ENCODE results near the gene TMCO4.

The TMCO4 gene

GRCh38 chr1:19750101-19750881 lies 49.4 kb downstream of the TMCO4 start:
- no peak for DNase-seq (ENCODE audit: low read depth, low spot score)

DNA sequence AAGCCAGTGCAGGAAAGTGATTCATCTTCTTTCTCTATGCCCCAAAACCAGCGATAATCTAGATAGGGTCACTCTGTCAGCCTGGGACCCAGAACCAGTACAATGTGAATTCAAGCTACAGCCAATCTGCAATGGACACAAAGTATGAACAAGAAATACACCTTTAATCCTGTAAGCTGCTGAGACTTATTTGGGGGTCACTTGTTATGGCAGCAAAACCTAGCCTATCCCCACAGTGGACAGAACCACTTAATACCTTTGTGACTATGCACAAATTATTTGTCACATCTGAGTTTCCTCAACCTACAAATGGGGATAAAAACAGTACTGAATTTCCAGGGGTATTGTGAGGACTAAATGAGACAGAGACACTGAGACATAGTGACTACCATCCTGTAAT lies 50.0 kb downstream of the TMCO4 start:
- no peak for DNase-seq (ENCODE audit: low read depth, low spot score)

GRCh38 chr1:19747761-19748160 lies 52.0 kb downstream of the TMCO4 start:
- no peak for DNase-seq (ENCODE audit: low read depth, low spot score)

DNA sequence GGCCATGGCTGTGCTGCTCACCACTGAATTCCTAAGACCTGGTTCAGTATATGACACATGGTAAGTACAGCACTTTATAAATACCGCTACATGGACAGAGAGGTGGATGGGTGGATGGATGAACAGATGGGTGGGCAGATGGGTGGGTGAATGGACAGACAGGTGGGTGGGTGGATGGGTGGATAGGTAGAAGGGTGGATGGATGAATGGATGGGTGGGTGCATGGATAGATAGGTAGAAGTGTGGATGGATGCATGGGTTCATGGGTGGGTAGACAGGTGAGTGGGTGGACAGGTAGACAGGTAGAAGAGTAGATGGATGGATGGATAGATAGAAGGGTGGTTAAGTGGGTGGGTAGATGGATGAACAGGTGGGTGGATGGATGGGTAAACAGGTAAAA lies 54.8 kb downstream of the TMCO4 start:
- DNase-seq (ENCODE audit: low read depth, low spot score) = no peak

GRCh38 chr1:19744335-19744743 lies 55.4 kb downstream of the TMCO4 start:
- DNase-seq (ENCODE audit: low read depth, low spot score) = no peak

GRCh38 chr1:19743793-19744192 lies 55.9 kb downstream of the TMCO4 start:
- DNase-seq (ENCODE audit: low read depth, low spot score) = no peak

- no peak for DNase-seq (ENCODE audit: low read depth, low spot score)
Measured at GRCh38 chr1:19743180-19743579, 56.5 kb downstream of the TMCO4 start.

DNA sequence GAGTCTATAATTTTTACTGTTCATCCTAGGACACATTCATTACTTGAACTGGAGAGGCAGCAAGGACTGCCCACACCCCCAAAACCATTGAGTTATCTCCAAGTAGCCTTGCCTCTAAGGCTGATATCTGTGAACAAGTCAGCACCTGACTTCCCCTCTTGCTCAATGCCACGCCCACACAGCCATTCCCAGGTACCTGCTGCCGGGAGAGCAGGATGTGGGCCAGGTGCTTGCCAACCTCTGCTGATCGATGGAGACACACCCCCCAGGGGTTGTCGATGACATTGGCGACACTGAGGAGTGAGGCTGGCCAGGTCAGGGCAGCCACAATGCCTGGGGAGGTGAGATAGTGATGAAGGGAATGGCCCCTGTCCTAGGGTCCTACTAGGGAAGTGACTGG lies 60.1 kb downstream of the TMCO4 start:
- no peak for DNase-seq (ENCODE audit: low read depth, low spot score)

GRCh38 chr1:19738669-19739068 lies 61.0 kb downstream of the TMCO4 start:
- no peak for DNase-seq (ENCODE audit: low read depth, low spot score)

DNA sequence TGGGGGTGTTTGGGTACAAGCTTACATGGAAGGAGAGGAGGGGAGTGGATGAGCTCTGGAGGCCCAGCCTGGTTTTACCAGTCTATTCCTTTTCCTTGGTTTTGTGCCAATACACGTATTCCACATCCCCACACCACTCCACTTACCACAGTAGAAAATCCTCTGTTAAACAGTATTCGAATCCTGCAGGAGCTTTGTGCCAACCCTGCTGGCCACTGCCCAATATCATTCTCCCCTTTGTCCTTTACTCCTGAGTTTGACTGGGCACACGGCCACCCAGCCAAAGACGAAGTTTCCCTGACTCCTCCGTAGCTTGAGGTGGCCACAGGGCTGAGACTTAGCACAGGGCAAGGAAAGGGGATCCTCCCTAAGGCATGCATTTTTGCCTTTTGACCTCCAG lies 61.6 kb downstream of the TMCO4 start:
- DNase-seq (ENCODE audit: low read depth, low spot score) = no peak

DNA sequence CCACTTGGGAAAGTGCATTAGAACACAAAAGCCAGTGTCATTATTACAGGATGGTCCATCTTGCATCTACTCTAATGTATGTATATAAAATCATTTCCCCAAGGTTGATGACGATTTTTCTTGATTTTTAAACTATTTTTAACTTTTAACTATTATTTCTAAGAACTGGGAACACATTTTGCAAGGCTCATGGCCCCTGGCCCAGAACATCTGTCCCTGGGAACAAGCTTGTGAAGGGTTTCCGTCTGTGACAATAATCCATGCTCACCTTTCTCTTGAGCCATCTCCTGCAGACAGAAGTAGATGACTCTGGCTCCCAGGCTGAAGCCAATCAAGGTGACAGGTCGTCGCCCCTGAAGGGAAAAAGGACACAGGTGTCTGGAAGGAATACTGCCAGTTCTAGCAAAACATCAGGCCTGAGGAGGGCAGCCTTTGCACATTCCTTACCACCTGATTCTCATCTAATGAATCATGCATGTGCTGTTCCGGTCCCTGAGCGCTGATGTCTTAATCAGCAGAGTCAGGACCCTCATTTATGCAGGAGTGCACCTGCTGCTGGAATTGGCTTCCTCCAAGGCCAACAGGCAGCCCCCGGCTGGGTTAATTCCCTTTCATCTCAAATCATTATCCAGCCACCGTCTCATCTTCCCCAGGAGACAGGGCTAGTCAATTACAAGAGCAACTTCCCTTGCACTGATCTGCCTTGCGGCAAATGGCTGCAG lies 62.5 kb downstream of the TMCO4 start:
- peak; percentile 36 for DNase-seq (ENCODE audit: low read depth, low spot score)

GRCh38 chr1:19735440-19736127 lies 64.1 kb downstream of the TMCO4 start:
- no peak for DNase-seq (ENCODE audit: low read depth, low spot score)

DNA sequence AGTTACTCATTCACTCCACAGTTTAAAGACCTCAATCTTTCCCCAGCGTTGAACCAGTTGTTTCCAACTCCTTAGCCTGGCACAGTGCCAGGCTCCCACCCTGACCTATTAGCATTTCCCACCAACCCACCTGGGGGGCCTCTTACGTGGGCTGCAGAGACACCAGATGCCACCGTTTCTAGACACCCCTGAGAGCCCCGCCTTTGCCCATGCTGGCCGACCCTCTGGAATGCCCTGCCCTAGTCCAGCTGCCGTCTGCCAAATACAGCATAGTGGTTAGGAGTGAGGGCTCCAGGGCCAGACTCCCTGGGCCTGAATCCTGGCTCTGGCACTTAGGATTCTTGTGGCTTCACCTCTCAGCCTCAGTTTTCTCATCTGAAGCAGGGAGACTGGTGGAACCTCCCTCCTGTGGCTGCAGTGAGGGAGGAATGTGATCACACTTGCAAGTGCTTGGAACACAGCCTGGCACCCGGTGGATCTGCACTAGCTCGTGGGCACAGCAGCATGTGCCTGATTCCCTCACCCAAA lies 65.2 kb downstream of the TMCO4 start:
- no peak for DNase-seq (ENCODE audit: low read depth, low spot score)

- DNase-seq (ENCODE audit: low read depth, low spot score) = no peak
Measured at GRCh38 chr1:19734056-19734455, 65.7 kb downstream of the TMCO4 start.

GRCh38 chr1:19733615-19734014 lies 66.1 kb downstream of the TMCO4 start:
- DNase-seq (ENCODE audit: low read depth, low spot score) = no peak

- no peak for DNase-seq (ENCODE audit: low read depth, low spot score)
Measured at GRCh38 chr1:19731311-19731821, 68.3 kb downstream of the TMCO4 start.

DNA sequence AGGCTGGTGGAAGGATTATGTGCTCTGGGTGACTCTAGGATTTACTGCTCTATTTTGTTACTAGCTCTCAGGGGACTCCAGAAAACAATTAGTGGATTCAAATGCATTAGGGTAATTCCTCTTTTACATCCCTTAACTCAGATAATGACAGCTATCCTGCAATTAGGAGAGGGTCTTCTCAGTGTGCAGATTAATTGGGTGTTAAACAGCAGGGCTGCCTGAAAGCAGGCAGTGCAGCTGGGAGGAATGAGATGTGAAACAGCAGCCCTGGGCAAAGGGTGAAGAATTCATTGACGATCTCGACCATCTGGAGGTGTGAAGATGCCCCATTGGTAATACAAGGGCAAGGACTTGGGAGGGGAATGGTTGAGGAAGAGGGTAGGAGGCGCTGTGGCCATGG lies 68.9 kb downstream of the TMCO4 start:
- no peak for DNase-seq (ENCODE audit: low read depth, low spot score)

GRCh38 chr1:19730232-19730631 lies 69.5 kb downstream of the TMCO4 start:
- no peak for DNase-seq (ENCODE audit: low read depth, low spot score)

DNA sequence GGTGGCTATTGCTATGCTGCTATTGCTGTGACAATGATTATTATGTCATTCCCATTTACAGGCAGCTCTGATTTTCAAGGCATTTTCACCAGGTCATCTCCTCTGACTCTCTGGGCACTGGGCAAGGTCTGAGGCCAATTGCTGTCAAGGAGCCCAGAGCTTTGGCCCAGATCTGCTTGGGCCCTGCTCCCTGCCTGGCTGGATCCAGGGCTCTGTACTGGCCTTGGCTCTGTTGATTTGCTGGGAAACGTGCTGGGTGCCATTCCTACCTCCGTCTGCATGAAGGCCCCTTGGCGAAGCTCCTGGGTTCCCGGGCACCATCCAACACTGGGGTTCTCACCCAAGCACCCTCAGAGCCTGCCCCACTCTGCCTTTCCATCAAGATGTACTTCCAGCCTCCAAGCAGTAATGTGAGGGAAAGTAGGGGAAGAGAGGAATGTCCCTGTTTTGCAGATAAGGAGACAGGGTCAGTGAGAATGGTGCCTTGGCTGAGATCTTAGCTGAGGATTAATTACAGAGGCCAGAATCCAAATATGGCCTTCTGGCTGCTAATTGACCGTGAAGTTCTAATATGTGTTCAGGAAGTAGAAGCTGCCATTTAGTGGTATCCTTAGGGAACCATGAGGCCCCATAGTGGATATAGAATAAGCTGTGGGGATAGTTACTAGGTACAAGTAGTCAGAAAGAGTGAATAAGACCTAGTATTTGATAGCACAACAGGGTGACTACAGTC lies 71.1 kb downstream of the TMCO4 start:
- no peak for DNase-seq (ENCODE audit: low read depth, low spot score)

DNA sequence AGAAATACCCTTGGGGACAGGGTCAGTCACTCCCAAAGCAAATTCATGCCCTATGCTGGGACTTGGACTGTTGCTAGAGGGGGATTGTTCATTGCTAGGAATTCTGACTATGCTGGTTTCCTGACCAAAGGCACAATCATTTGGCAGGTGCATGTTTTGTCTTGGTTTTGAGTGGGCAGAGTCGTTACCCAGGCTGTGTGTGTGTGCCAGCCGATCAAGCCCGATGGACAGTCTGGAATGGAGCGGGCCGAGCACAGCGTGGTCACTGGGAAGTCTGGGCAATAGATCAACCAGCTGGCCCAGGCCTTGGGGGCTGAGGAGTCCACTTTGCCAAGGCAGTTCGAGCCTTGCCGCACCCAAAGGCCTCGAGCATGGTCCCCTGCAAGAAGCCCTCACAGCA lies 74.1 kb downstream of the TMCO4 start:
- DNase-seq (ENCODE audit: low read depth, low spot score) = no peak

DNA sequence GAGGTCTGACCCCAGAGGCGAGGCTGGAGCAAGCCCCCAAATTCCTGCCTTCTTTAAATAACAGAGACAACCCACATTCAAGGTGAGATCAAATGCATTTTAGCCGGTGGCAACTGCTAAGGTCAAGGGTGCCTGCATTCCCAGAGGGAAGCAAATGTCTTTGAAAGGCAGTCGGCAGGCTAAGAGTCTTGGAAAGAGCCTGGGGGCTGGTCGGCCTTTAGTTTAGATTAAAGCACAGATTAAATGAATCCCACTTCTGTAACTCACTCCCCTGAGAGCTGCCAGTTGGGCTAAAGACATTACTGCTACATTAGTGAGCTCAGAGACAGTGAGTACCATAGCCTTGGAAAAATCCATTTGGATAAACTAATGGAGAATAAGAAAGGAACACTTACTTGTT lies 75.8 kb downstream of the TMCO4 start:
- peak; percentile 59 for DNase-seq (ENCODE audit: low read depth, low spot score)

DNA sequence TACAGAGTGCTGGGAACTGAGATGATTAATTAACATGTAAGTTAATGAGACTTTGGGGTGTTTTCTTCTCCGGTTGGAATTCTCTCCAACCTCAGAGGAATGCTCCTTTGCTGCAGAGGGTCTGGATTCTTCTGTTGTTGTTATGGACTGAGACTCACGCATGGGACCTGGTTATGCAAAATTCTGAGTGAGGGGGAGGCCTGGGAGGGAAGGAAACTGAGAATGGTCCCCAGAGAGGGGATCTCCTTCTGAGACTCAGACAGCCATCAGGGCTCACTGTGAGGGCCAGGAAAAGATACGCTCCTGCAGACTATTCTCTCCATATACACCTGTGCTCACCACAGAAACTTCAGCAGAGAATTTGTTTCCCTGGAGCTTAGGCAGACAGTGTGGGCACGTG lies 78.7 kb downstream of the TMCO4 start:
- DNase-seq (ENCODE audit: low read depth, low spot score) = no peak
